GM12878 (cell line): ENCODE results near the gene TCF15.

Experiments used
- HDGF ChIP-seq: fragments of 450-650 bp; IDR thresholded peaks from 2 replicates; pipeline ENCODE4 v1.6.1; 2016; ENCODE audit warnings: antibody characterized with exemption
- TBL1XR1 ChIP-seq: IDR thresholded peaks from 2 replicates; pipeline ENCODE4 v1.6.1; 2012; ENCODE audit warnings: low read depth, low read length, improper control_type of control experiment

GRCh38 chr20:623021-623420, 12.9 kb upstream of the TCF15 start:
- TF ChIP-seq TBL1XR1 (no peak), HDGF (no peak)
